HG02870 (cell line): ENCODE results near the gene NQO2.
"Not testable (repeated sequence)": the region's sequence is repeated elsewhere in the genome, so short reads cannot be mapped to it uniquely, and the experiment has no call there.

Experiments
- ATAC-seq: cut with Tn5 transposase; IDR thresholded peaks from one replicate; pipeline ENCODE4 v1.9.1; 2021; ENCODE audit warnings: mild to moderate bottlenecking, moderate library complexity; ENCODE audit not compliant: unreplicated experiment

NQO2 gene

GRCh38 chr6:2970034-2970685 is 29.5 kb upstream of the NQO2 start:
- no peak for ATAC-seq

- no peak for ATAC-seq
Measured at GRCh38 chr6:2970753-2971419, 28.8 kb upstream of the NQO2 start.

GRCh38 chr6:2971420-2972218 is 28.1 kb upstream of the NQO2 start, which contains the start of gene SERPINB6:
Gene SERPINB6, minus strand, starts transcription at chr6:2971567. Its CDS starts 12,235 bp downstream, at chr6:2959332.
- no peak for ATAC-seq

GRCh38 chr6:2972219-2972487 is 27.5 kb upstream of the NQO2 start:
- not testable (repeated sequence) for ATAC-seq

- not testable (repeated sequence) for ATAC-seq
Measured at GRCh38 chr6:2972685-2973084, 27.0 kb upstream of the NQO2 start.

- not testable (repeated sequence) for ATAC-seq
Measured at GRCh38 chr6:2973180-2973579, 26.5 kb upstream of the NQO2 start.

- ATAC-seq = no peak
Measured at GRCh38 chr6:2973676-2974075, 26.0 kb upstream of the NQO2 start.

GRCh38 chr6:2976060-2976459 is 23.6 kb upstream of the NQO2 start:
- no peak for ATAC-seq

GRCh38 chr6:2976571-2977085 is 23.1 kb upstream of the NQO2 start:
- ATAC-seq = no peak

- ATAC-seq = no peak
Measured at GRCh38 chr6:2977290-2977689, 22.4 kb upstream of the NQO2 start.

- no peak for ATAC-seq
Measured at GRCh38 chr6:2977799-2978590, 21.7 kb upstream of the NQO2 start.

GRCh38 chr6:2978923-2979322 is 20.8 kb upstream of the NQO2 start:
- no peak for ATAC-seq

GRCh38 chr6:2979819-2980464 is 19.8 kb upstream of the NQO2 start:
- ATAC-seq = no peak

GRCh38 chr6:2980465-2980855 is 19.2 kb upstream of the NQO2 start:
- ATAC-seq = no peak

GRCh38 chr6:2982426-2983117 is 17.1 kb upstream of the NQO2 start:
- no peak for ATAC-seq

- no peak for ATAC-seq
Measured at GRCh38 chr6:2984738-2985406, 14.8 kb upstream of the NQO2 start.

GRCh38 chr6:2986722-2987221 is 12.9 kb upstream of the NQO2 start:
- ATAC-seq = no peak

GRCh38 chr6:2988094-2988425 is 11.6 kb upstream of the NQO2 start:
- no peak for ATAC-seq
